HEK293 (cell line): ENCODE results near the gene ATF5.

Experiments used
- CTCF ChIA-PET: fragments of 350-600 bp; formaldehyde crosslinking; extraction: SDS; loops from one replicate; lab custom pipeline; 2021; ENCODE audit warnings: antibody characterized with exemption; lab: Yijun Ruan, JAX
- POLR2A ChIA-PET: fragments of 300-600 bp; formaldehyde crosslinking; extraction: SDS; loops from one replicate; lab custom pipeline; 2020; ENCODE audit warnings: antibody characterized with exemption, inconsistent platforms; lab: Yijun Ruan, JAX
- H3K27ac ChIP-seq: fragments of 200-500 bp; sonication (Bioruptor generic); 2 replicates; pipeline ENCODE4 v1.5.1; 2014; ENCODE audit warnings: low read depth, low read length, control low read depth, inconsistent platforms; ENCODE audit errors: extremely low read depth
- H3K36me3 ChIP-seq, 2 experiments: fragments of 200-500 bp in 1 of 2; sonication (Bioruptor generic) in 1 of 2; 1 replicate in 1 of 2; 2 replicates in 1 of 2; pipeline ENCODE4 v1.5.1; 2014 to 2017; ENCODE audit warnings: inconsistent platforms in 2 of 2, low read length in 2 of 2; ENCODE audit not compliant: control insufficient read depth in 2 of 2, insufficient read depth in 1 of 2
- H3K4me1 ChIP-seq: fragments of 200-500 bp; sonication (Bioruptor generic); 2 replicates; pipeline ENCODE4 v1.5.1; 2014; ENCODE audit warnings: mild to moderate bottlenecking, low read length, inconsistent platforms; ENCODE audit not compliant: control insufficient read depth, insufficient read depth
- H3K4me3 ChIP-seq: 2 replicates; pipeline ENCODE4 v1.5.1; 2011; ENCODE audit warnings: low read depth, mild to moderate bottlenecking, control low read depth, low read length, moderate library complexity
- H3K9me3 ChIP-seq: fragments of 200-500 bp; sonication (Bioruptor generic); 2 replicates; pipeline ENCODE4 v1.5.1; 2014; ENCODE audit warnings: low read depth, low read length, inconsistent platforms; ENCODE audit not compliant: control insufficient read depth, insufficient read depth
- GLI4 ChIP-seq: fragments of 450-650 bp; formaldehyde crosslinking; IDR thresholded peaks from 2 replicates; pipeline ENCODE4 v1.5.1; 2016; ENCODE audit warnings: missing biosample characterization, missing genetic modification characterization
- GLIS2 ChIP-seq: fragments of 450-650 bp; formaldehyde crosslinking; IDR thresholded peaks from 2 replicates; pipeline ENCODE4 v1.5.1; 2016; ENCODE audit warnings: missing biosample characterization, missing genetic modification characterization
- HIC1 ChIP-seq: fragments of 450-650 bp; formaldehyde crosslinking; IDR thresholded peaks from 2 replicates; pipeline ENCODE4 v1.5.1; 2016; ENCODE audit warnings: missing biosample characterization, missing genetic modification characterization
- KLF9 ChIP-seq: fragments of 450-650 bp; formaldehyde crosslinking; IDR thresholded peaks from 2 replicates; pipeline ENCODE4 v1.5.1; 2016; ENCODE audit warnings: missing biosample characterization, missing genetic modification characterization, low read depth
- REST ChIP-seq: fragments of 450-650 bp; formaldehyde crosslinking; IDR thresholded peaks from 2 replicates; pipeline ENCODE4 v1.5.1; 2016; ENCODE audit warnings: missing biosample characterization, missing genetic modification characterization
- TRIM28 ChIP-seq: IDR thresholded peaks from 2 replicates; pipeline ENCODE4 v1.6.1; 2011; ENCODE audit warnings: low read length, control low read depth, borderline replicate concordance
- ZBTB21 ChIP-seq: fragments of 450-650 bp; formaldehyde crosslinking; IDR thresholded peaks from 2 replicates; pipeline ENCODE4 v1.5.1; 2017; ENCODE audit warnings: missing biosample characterization, missing genetic modification characterization
- ZFP41 ChIP-seq: fragments of 450-650 bp; formaldehyde crosslinking; IDR thresholded peaks from 2 replicates; pipeline ENCODE4 v1.5.1; 2016; ENCODE audit warnings: missing biosample characterization, missing genetic modification characterization, borderline replicate concordance
- ZNF155 ChIP-seq: fragments of 450-650 bp; formaldehyde crosslinking; IDR thresholded peaks from 2 replicates; pipeline ENCODE4 v1.5.1; 2016; ENCODE audit warnings: missing biosample characterization, missing genetic modification characterization
- ZNF202 ChIP-seq: fragments of 450-650 bp; formaldehyde crosslinking; IDR thresholded peaks from 2 replicates; pipeline ENCODE4 v1.5.1; 2016; ENCODE audit warnings: missing biosample characterization, missing genetic modification characterization, borderline replicate concordance
- ZNF280D ChIP-seq: fragments of 450-650 bp; formaldehyde crosslinking; IDR thresholded peaks from 2 replicates; pipeline ENCODE4 v1.5.1; 2016; ENCODE audit warnings: missing biosample characterization, missing genetic modification characterization
- ZNF426 ChIP-seq: fragments of 450-650 bp; formaldehyde crosslinking; IDR thresholded peaks from 2 replicates; pipeline ENCODE4 v1.5.1; 2017; ENCODE audit warnings: missing biosample characterization, missing genetic modification characterization, mild to moderate bottlenecking, inconsistent platforms, moderate library complexity
- ZNF488 ChIP-seq: fragments of 450-650 bp; formaldehyde crosslinking; IDR thresholded peaks from 2 replicates; pipeline ENCODE4 v1.5.1; 2016; ENCODE audit warnings: missing biosample characterization, missing genetic modification characterization
- ZNF501 ChIP-seq: fragments of 450-650 bp; formaldehyde crosslinking; IDR thresholded peaks from 2 replicates; pipeline ENCODE4 v1.5.1; 2016; ENCODE audit warnings: missing biosample characterization, missing genetic modification characterization
- ZNF580 ChIP-seq: fragments of 450-650 bp; formaldehyde crosslinking; IDR thresholded peaks from 2 replicates; pipeline ENCODE4 v1.5.1; 2016; ENCODE audit warnings: missing biosample characterization, missing genetic modification characterization
- ZNF639 ChIP-seq: fragments of 450-650 bp; formaldehyde crosslinking; IDR thresholded peaks from 2 replicates; pipeline ENCODE4 v1.5.1; 2016; ENCODE audit warnings: missing biosample characterization, missing genetic modification characterization
- ZNF791 ChIP-seq: fragments of 450-650 bp; formaldehyde crosslinking; IDR thresholded peaks from 2 replicates; pipeline ENCODE4 v1.5.1; 2016; ENCODE audit warnings: missing biosample characterization, missing genetic modification characterization
- ZNF843 ChIP-seq: fragments of 450-650 bp; formaldehyde crosslinking; IDR thresholded peaks from 2 replicates; pipeline ENCODE4 v1.5.1; 2016; ENCODE audit warnings: missing biosample characterization, missing genetic modification characterization

The ATF5 gene

GRCh38 chr19:49883094-49883493, 45.9 kb upstream of the ATF5 start:
- H3K36me3 ChIP-seq, result peaks cover 13 to 62% of the 10 kb centered on the region in 2 experiments; a peak in 2 of 3 replicates
- POLR2A ChIA-PET, result no interaction called here
- TF ChIP-seq ZNF280D (peak; percentile 85), ZNF580 (tag by site-specific recombination) (peak; percentile 73; the same call in 1 of the 2 replicates), ZNF202 (no peak), TRIM28 (peak; percentile 81; the same call in 1 of the 2 replicates), GLIS2 (tag by site-specific recombination) (no peak)
- no peak overlapping the region for H3K4me3 ChIP-seq
- peaks cover 4% of the 10 kb centered on the region for H3K4me1 ChIP-seq
- H3K9me3 ChIP-seq, result no peaks in the 10 kb centered on the region
- CTCF ChIA-PET, result no interaction called here
- H3K27ac ChIP-seq, result no peak overlapping the region

- ChIA-PET CTCF (no interaction called here), POLR2A (interaction anchor here (0.6 to 1.9 kb wide), 2 partner anchors 15 to 19 kb away, joined by 4 to 5 read pairs; no protein-coding TSS in a partner anchor)
- no peak for TF ChIP-seq ZNF501 (tag by site-specific recombination)
- no peak for TF ChIP-seq ZNF791
- Histone ChIP-seq H3K36me3 (peaks cover 13 to 57% of the 10 kb centered on the region in 2 experiments; a peak in 2 of 3 replicates), H3K4me1 (no peaks in the 10 kb centered on the region), H3K27ac (no peak overlapping the region), H3K4me3 (no peak overlapping the region), H3K9me3 (no peaks in the 10 kb centered on the region)
Measured at GRCh38 chr19:49884109-49884508, 44.9 kb upstream of the ATF5 start.

GRCh38 chr19:49884760-49885159, 44.2 kb upstream of the ATF5 start:
- H3K27ac ChIP-seq, result no peak overlapping the region
- H3K4me3 ChIP-seq, result no peak overlapping the region
- POLR2A ChIA-PET, result interaction anchor here (1.9 kb wide), 1 partner anchor 16 kb away, joined by 5 read pairs; no protein-coding TSS in a partner anchor
- H3K4me1 ChIP-seq, result no peaks in the 10 kb centered on the region
- H3K36me3 ChIP-seq, result peaks cover 12 to 52% of the 10 kb centered on the region in 2 experiments; a peak in 2 of 3 replicates
- no peaks in the 10 kb centered on the region for H3K9me3 ChIP-seq
- CTCF ChIA-PET, result no interaction called here
- TF ChIP-seq ZNF639 (tag by site-specific recombination), result no peak
- no peak for TF ChIP-seq ZNF488
- no peak for TF ChIP-seq GLI4 (tag by site-specific recombination)
- no peak for TF ChIP-seq HIC1 (tag by site-specific recombination)
- TF ChIP-seq ZNF155, result no peak
- TF ChIP-seq ZNF843 (tag by site-specific recombination), result no peak
- no peak for TF ChIP-seq ZFP41
- no peak for TF ChIP-seq ZNF426 (tag by site-specific recombination)
- no peak for TF ChIP-seq REST (tag by site-specific recombination)
- TF ChIP-seq KLF9 (tag by site-specific recombination), result no peak
- no peak for TF ChIP-seq ZBTB21 (tag by site-specific recombination)
